Right lobe of liver (tissue), 4 donors: Measurements from ENCODE around the gene PPM1F.

Source experiments
- POLR2A ChIP-seq: fragments of 450-650 bp; IDR thresholded peaks from one replicate; pipeline ENCODE4 v1.6.1; 2017; ENCODE audit warnings: antibody characterized with exemption, mild to moderate bottlenecking
- TF ChIP-seq, protein P1 (sequence below), 4 donors: fragments of 200-600 bp in 3 of 4; fragments of 450-650 bp in 1 of 4; IDR thresholded peaks; one replicate each; pipeline versions ENCODE4 v1.5.1 to v1.8.0; 2016 to 2022; ENCODE audit warnings: antibody characterized with exemption in 4 of 4, mild to moderate bottlenecking in 2 of 4
- donor health status: DM: no; HTN: no; CAD: no.
- donor health status: DM: no; HTN: no; CAD: no.
- donor health status: DM: no; HTN: yes; CAD: no.

- no peak for TF ChIP-seq POLR2A
- TF ChIP-seq, protein P1, sequence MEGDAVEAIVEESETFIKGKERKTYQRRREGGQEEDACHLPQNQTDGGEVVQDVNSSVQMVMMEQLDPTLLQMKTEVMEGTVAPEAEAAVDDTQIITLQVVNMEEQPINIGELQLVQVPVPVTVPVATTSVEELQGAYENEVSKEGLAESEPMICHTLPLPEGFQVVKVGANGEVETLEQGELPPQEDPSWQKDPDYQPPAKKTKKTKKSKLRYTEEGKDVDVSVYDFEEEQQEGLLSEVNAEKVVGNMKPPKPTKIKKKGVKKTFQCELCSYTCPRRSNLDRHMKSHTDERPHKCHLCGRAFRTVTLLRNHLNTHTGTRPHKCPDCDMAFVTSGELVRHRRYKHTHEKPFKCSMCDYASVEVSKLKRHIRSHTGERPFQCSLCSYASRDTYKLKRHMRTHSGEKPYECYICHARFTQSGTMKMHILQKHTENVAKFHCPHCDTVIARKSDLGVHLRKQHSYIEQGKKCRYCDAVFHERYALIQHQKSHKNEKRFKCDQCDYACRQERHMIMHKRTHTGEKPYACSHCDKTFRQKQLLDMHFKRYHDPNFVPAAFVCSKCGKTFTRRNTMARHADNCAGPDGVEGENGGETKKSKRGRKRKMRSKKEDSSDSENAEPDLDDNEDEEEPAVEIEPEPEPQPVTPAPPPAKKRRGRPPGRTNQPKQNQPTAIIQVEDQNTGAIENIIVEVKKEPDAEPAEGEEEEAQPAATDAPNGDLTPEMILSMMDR (IDR thresholded peaks at IDR 0.05), result no peak
Observed at GRCh38 chr22:21970037-21970799, 17.6 kb upstream of the PPM1F start.
